H1 (cell line): ENCODE data around the gene BANF1. TPM values are rescaled to one million over a fixed set of nuclear protein-coding genes. Genes with fewer than 3 reads are reported as not detected.

Source experiments
- CBX5 ChIP-seq: fragments of 300-800, 300-1000 bp; sonication (generic); IDR thresholded peaks from 2 replicates; pipeline ENCODE4 v1.7.1; 2016; ENCODE audit warnings: antibody characterized with exemption, low read length, low read depth
- CBX8 ChIP-seq: fragments of 300-800, 300-1000 bp; sonication (generic); IDR thresholded peaks from 2 replicates; pipeline ENCODE4 v1.7.1; 2016; ENCODE audit warnings: low read depth, low read length, borderline replicate concordance
- EZH2 ChIP-seq: fragments of 200-600 bp; sonication (generic); IDR thresholded peaks from 2 replicates; pipeline ENCODE4 v1.7.1; 2012; ENCODE audit warnings: low read depth, mild to moderate bottlenecking, moderate library complexity, low read length, inconsistent platforms; ENCODE audit not compliant: severe bottlenecking
- GABPA ChIP-seq: IDR thresholded peaks from 2 replicates; pipeline ENCODE4 v1.6.1; 2011; ENCODE audit warnings: mild to moderate bottlenecking, low read length, moderate library complexity, borderline replicate concordance; ENCODE audit not compliant: insufficient read depth
- JUND ChIP-seq: IDR thresholded peaks from 2 replicates; pipeline ENCODE4 v1.6.1; 2011; ENCODE audit warnings: mild to moderate bottlenecking, improper control_type of control experiment, low read length
- SP4 ChIP-seq: IDR thresholded peaks from 2 replicates; pipeline ENCODE4 v1.6.1; 2012; ENCODE audit warnings: low read length, inconsistent platforms
- polyA plus RNA-seq, 7 experiments: library from polyadenylated mRNA; depleted of rRNA in 3 of 7; stranded (reverse) in 5 of 7; unstranded in 2 of 7; fragments of >200 nt in 5 of 7; fragments of 200-250 nt in 2 of 7; gene quantifications; 1 replicate in 5 of 7; 2 replicates in 1 of 7; 4 replicates in 1 of 7; pipeline versions ENCODE4 v1.2.1 to v1.2.3, GENCODE V29; 2011 to 2013; ENCODE audit warnings: missing spikeins in 2 of 7, mixed read lengths in 2 of 7
- total RNA-seq: library from RNA; stranded (reverse); fragmentation: NEBNext Ultra II Directional; extraction: Animal tissue kit (Norgen Biotek cat#: 25700); gene quantifications from 2 replicates; pipeline ENCODE4 v1.2.1, GENCODE V29; 2021
- TF ChIP-seq, protein P1 (sequence below): IDR thresholded peaks from 2 replicates; pipeline ENCODE4 v1.6.1; 2011; ENCODE audit warnings: low read length, improper control_type of control experiment

Gene BANF1
- total and polyA plus RNA-seq, 2 of the 8 experiments (the other 6 are each of a cell fraction or from before 2014, with no cell fraction given): 330 to 467 TPM

DNA sequence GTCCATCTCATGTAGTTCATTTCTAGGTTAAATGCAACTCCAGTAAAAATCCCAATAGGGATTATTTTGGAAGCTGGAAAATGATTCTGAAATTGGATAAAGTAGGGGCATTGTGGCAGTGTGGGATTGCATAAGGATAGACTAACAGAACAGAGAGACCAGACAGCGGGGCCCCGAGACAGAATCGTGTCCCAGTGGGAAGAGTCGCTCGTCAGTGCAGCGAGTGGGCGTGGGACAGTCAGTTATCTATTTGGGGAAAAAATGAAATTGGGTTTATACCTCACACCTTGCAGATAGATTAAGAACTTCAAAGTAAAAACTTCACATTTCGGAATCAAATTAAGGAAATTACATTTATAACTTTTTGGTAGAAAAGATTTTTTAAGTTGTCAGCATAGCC lies 30.2 kb upstream of the BANF1 start (continued):
- no peak for TF ChIP-seq CBX8
- no peak for TF ChIP-seq SP4
- TF ChIP-seq, protein P1, sequence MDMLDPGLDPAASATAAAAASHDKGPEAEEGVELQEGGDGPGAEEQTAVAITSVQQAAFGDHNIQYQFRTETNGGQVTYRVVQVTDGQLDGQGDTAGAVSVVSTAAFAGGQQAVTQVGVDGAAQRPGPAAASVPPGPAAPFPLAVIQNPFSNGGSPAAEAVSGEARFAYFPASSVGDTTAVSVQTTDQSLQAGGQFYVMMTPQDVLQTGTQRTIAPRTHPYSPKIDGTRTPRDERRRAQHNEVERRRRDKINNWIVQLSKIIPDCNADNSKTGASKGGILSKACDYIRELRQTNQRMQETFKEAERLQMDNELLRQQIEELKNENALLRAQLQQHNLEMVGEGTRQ: no peak
- no peak for TF ChIP-seq EZH2
- TF ChIP-seq GABPA: no peak
- no peak for TF ChIP-seq CBX5
- no peak for TF ChIP-seq JUND
